Measurements from ENCODE around the gene IGFBP1. TPM values are rescaled to one million over a fixed set of nuclear protein-coding genes. Genes with fewer than 3 reads are reported as not detected.

IGFBP1 gene
- total RNA-seq, 1 donor from 2014 or later = 0.30 TPM

DNA sequence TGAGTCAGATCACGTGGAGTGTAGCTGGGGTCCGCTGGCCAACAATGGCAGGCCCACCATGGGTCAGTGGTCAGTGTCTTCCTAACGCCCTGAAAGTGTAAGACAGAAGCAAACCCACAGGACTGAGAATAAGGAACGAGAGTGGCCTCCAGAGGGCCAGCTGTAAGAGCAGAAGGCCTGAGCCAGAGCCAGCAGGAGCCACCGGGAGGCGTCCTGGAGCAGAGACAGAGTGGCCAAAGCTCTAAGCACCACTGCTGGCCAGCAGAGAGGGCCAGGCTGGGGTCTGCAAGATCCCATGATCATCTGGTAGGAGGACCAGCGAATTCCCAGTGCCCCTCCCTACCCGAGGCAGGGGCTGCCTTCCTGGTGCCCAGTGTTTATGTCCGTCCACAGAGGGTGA lies 24.6 kb upstream of the IGFBP1 start:
- no peaks in the 10 kb centered on the region for H3K36me3 Mint-ChIP-seq (ENCODE audit: low read depth)
- no peak overlapping the region for H3K4me3 Mint-ChIP-seq (ENCODE audit: unreplicated experiment)
- DNase-seq (ENCODE audit: low spot score) = no peak
- H3K9me3 Mint-ChIP-seq (ENCODE audit: low read depth) = peaks cover 6% of the 10 kb centered on the region
- TF ChIP-seq CTCF (IDR thresholded peaks at IDR 0.05) = peak; percentile 56
- no peak overlapping the region for H3K27ac Mint-ChIP-seq (ENCODE audit: unreplicated experiment)
- H3K27me3 Mint-ChIP-seq (ENCODE audit: low read depth) = peaks cover 14% of the 10 kb centered on the region
- H3K4me1 Mint-ChIP-seq (ENCODE audit: low read depth) = no peaks in the 10 kb centered on the region

- no peak for TF ChIP-seq CTCF (IDR thresholded peaks at IDR 0.05)
- Mint-ChIP-seq H3K27me3 (ENCODE audit: low read depth) (peaks cover 6% of the 10 kb centered on the region), H3K4me1 (ENCODE audit: low read depth) (no peaks in the 10 kb centered on the region), H3K4me3 (ENCODE audit: unreplicated experiment) (no peak overlapping the region), H3K27ac (ENCODE audit: unreplicated experiment) (no peak overlapping the region), H3K9me3 (ENCODE audit: low read depth) (peaks cover 6% of the 10 kb centered on the region), H3K36me3 (ENCODE audit: low read depth) (no peaks in the 10 kb centered on the region)
- DNase-seq (ENCODE audit: low spot score) = no peak
Observed at GRCh38 chr7:45865594-45866410, 22.5 kb upstream of the IGFBP1 start.

GRCh38 chr7:45867471-45867870 lies 20.8 kb upstream of the IGFBP1 start:
- peaks cover 6% of the 10 kb centered on the region for H3K9me3 Mint-ChIP-seq (ENCODE audit: low read depth)
- H3K36me3 Mint-ChIP-seq (ENCODE audit: low read depth) = no peaks in the 10 kb centered on the region
- no peaks in the 10 kb centered on the region for H3K4me1 Mint-ChIP-seq (ENCODE audit: low read depth)
- DNase-seq (ENCODE audit: low spot score) = no peak
- H3K27ac Mint-ChIP-seq (ENCODE audit: unreplicated experiment) = no peak overlapping the region
- no peak overlapping the region for H3K4me3 Mint-ChIP-seq (ENCODE audit: unreplicated experiment)
- H3K27me3 Mint-ChIP-seq (ENCODE audit: low read depth) = peaks cover 2% of the 10 kb centered on the region
- TF ChIP-seq CTCF (IDR thresholded peaks at IDR 0.05) = no peak

DNA sequence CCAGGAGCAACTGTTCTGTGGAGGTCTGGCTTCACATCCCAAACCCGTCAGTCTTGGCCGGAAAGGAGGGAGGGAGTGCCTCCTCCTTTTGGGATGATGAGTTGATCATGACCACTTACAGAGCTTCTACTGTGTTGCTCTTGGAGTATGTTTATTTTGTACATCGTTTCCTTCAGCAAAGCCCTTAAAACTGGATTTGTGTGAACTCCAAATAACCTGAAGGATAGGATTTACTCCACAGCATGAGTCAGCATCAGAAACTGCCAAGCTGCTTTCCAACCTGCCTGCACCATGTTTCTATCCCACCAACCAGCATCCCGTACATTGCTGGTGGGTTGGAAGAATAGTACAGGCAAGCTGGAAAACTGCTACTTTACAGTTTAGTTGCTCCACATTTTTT lies 18.9 kb upstream of the IGFBP1 start:
- Mint-ChIP-seq H3K9me3 (ENCODE audit: low read depth) (peaks cover 6% of the 10 kb centered on the region), H3K27me3 (ENCODE audit: low read depth) (peaks cover 2% of the 10 kb centered on the region), H3K27ac (ENCODE audit: unreplicated experiment) (no peak overlapping the region), H3K36me3 (ENCODE audit: low read depth) (no peaks in the 10 kb centered on the region), H3K4me3 (ENCODE audit: unreplicated experiment) (no peak overlapping the region), H3K4me1 (ENCODE audit: low read depth) (peaks cover 2% of the 10 kb centered on the region)
- no peak for DNase-seq (ENCODE audit: low spot score)
- no peak for TF ChIP-seq CTCF (IDR thresholded peaks at IDR 0.05)

- no peak for DNase-seq (ENCODE audit: low spot score)
- H3K36me3 Mint-ChIP-seq (ENCODE audit: low read depth) = no peaks in the 10 kb centered on the region
- no peaks in the 10 kb centered on the region for H3K27me3 Mint-ChIP-seq (ENCODE audit: low read depth)
- H3K4me3 Mint-ChIP-seq (ENCODE audit: unreplicated experiment) = no peak overlapping the region
- H3K4me1 Mint-ChIP-seq (ENCODE audit: low read depth) = peaks cover 9% of the 10 kb centered on the region
- no peak overlapping the region for H3K27ac Mint-ChIP-seq (ENCODE audit: unreplicated experiment)
- TF ChIP-seq CTCF (IDR thresholded peaks at IDR 0.05) = peak; percentile 77
- H3K9me3 Mint-ChIP-seq (ENCODE audit: low read depth) = peaks cover 10% of the 10 kb centered on the region
Observed at GRCh38 chr7:45872116-45873034, 15.9 kb upstream of the IGFBP1 start.

Data from chondrocyte (in vitro differentiated cells).